ENCODE results near the gene SLC38A3.

Gene SLC38A3

DNA sequence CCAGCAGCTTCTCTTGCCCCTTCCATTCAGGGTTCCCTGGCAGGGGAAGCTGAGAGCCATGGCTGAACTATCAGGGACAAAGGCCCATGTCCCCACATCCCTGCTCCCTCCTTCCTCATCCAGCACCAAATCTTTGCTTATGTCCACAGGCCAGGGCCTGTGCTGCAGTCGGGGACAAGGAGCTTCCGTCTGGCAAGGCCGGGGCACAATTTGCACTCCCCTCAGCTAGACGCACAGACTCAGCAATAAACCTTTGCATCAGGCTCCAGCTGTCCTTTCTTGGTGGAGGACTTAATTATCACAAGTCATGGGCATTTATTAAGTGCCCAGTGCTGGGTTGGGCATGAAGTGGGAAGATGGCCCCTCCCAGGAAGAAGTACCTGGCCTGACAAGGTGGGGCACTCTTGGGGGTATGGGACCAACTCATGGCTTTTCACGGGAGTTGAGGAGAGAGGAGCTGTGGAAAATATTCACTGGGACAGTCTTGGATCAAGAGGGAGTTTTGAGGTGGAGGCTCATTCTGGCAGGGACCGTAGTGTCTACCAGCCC is 8.7 kb upstream of the SLC38A3 start:
- H3K27me3 ChIP-seq (ENCODE audit: control insufficient read depth in 3 of 3, insufficient read depth in 3 of 3, low read depth in 1 of 3, low read length in 3 of 3): peaks cover 0 to 46% (median 3%) of the 10 kb centered on the region in 3 experiments
- no peak overlapping the region for H3K4me3 ChIP-seq (ENCODE audit: low read length in 2 of 2)
- peak overlapping the region; percentile 42 for H2AK5ac ChIP-seq (ENCODE audit: low read depth, low read length)
- no peaks in the 10 kb centered on the region for H3K36me3 ChIP-seq (replicated peaks in 1 of 2; ENCODE audit: control insufficient read depth in 2 of 2, insufficient read depth in 2 of 2, low read length in 2 of 2)
- no peak overlapping the region for H3K4me2 ChIP-seq (ENCODE audit: insufficient read depth, low read length, poor library complexity, severe bottlenecking)
- H3K27ac ChIP-seq (replicated peaks; ENCODE audit: low read length): no peak overlapping the region
- no peak for DNase-seq (ENCODE audit: low spot score)
- no peak overlapping the region for H3K18ac ChIP-seq (ENCODE audit: low read length)
- peak overlapping the region; percentile 43 for H3K23ac ChIP-seq (ENCODE audit: low read depth, low read length, poor library complexity)
- H3K14ac ChIP-seq (ENCODE audit: low read length): no peak overlapping the region
- no peaks in the 10 kb centered on the region for H3K9me3 ChIP-seq (replicated peaks in 1 of 2; ENCODE audit: control insufficient read depth in 2 of 2, insufficient read depth in 1 of 2, low read depth in 1 of 2, low read length in 2 of 2)
- H3K79me1 ChIP-seq (ENCODE audit: low read depth, low read length): peaks cover 3% of the 10 kb centered on the region
- H2BK12ac ChIP-seq (ENCODE audit: low read length): peak overlapping the region; percentile 85
- no peak overlapping the region for H2BK5ac ChIP-seq (ENCODE audit: low read length)
- peaks cover 0 to 4% of the 10 kb centered on the region in 2 donors for H3K4me1 ChIP-seq (ENCODE audit: control insufficient read depth in 2 of 2, insufficient read depth in 1 of 2, low read depth in 1 of 2, low read length in 2 of 2)
- H3K9ac ChIP-seq (ENCODE audit: low read depth, low read length, poor library complexity): no peak overlapping the region
- no peak overlapping the region for H2AFZ ChIP-seq (ENCODE audit: low read length)
- no peak overlapping the region for H4K91ac ChIP-seq (ENCODE audit: low read depth, low read length, poor library complexity)
- no peak overlapping the region for H4K8ac ChIP-seq (ENCODE audit: low read depth, low read length)
- peak overlapping the region; percentile 42 for H2BK15ac ChIP-seq (ENCODE audit: low read length)
- no CpG with 5 or more reads among the region's 6 CpGs for WGBS, 2 donors (ENCODE audit: extremely low coverage in 2 of 2, insufficient read length in 2 of 2, insufficient replicate concordance in 1 of 2)
- H3K4ac ChIP-seq (ENCODE audit: low read length): no peak overlapping the region
- no peak overlapping the region for H2BK120ac ChIP-seq (ENCODE audit: low read depth, low read length)

- Histone ChIP-seq H2AK5ac (ENCODE audit: low read depth, low read length) (peak overlapping the region; percentile 48), H4K8ac (ENCODE audit: low read depth, low read length) (no peak overlapping the region), H3K9me3 (replicated peaks in 1 of 2; ENCODE audit: control insufficient read depth in 2 of 2, insufficient read depth in 1 of 2, low read depth in 1 of 2, low read length in 2 of 2) (no peaks in the 10 kb centered on the region), H4K91ac (ENCODE audit: low read depth, low read length, poor library complexity) (no peak overlapping the region), H2BK5ac (ENCODE audit: low read length) (peak overlapping the region; percentile 93), H2BK12ac (ENCODE audit: low read length) (peak overlapping the region; percentile 89), H3K18ac (ENCODE audit: low read length) (peak overlapping the region; percentile 67), H3K36me3 (replicated peaks in 1 of 2; ENCODE audit: control insufficient read depth in 2 of 2, insufficient read depth in 2 of 2, low read length in 2 of 2) (no peaks in the 10 kb centered on the region), H3K4me3 (ENCODE audit: low read length in 2 of 2) (no peak overlapping the region), H2BK120ac (ENCODE audit: low read depth, low read length) (no peak overlapping the region), H3K4me2 (ENCODE audit: insufficient read depth, low read length, poor library complexity, severe bottlenecking) (no peak overlapping the region), H3K27me3 (ENCODE audit: control insufficient read depth in 3 of 3, insufficient read depth in 3 of 3, low read depth in 1 of 3, low read length in 3 of 3) (peaks cover 7 to 60% (median 16%) of the 10 kb centered on the region in 3 experiments), H3K4ac (ENCODE audit: low read length) (peak overlapping the region; percentile 19), H2BK15ac (ENCODE audit: low read length) (peak overlapping the region; percentile 95), H3K14ac (ENCODE audit: low read length) (no peak overlapping the region), H3K79me1 (ENCODE audit: low read depth, low read length) (peaks cover 1% of the 10 kb centered on the region), H3K4me1 (ENCODE audit: control insufficient read depth in 2 of 2, insufficient read depth in 1 of 2, low read depth in 1 of 2, low read length in 2 of 2) (peaks cover 11 to 30% of the 10 kb centered on the region in 2 donors), H3K23ac (ENCODE audit: low read depth, low read length, poor library complexity) (peak overlapping the region; percentile 48), H2AFZ (ENCODE audit: low read length) (no peak overlapping the region), H3K27ac (replicated peaks; ENCODE audit: low read length) (no peak overlapping the region), H3K9ac (ENCODE audit: low read depth, low read length, poor library complexity) (no peak overlapping the region)
- DNase-seq (ENCODE audit: low spot score): no peak
- WGBS, 2 donors (ENCODE audit: extremely low coverage in 2 of 2, insufficient read length in 2 of 2, insufficient replicate concordance in 1 of 2): no CpG with 5 or more reads among the region's 10 CpGs
Measured at GRCh38 chr3:50201573-50202315, 3.3 kb upstream of the SLC38A3 start.

- DNase-seq (ENCODE audit: low spot score): no peak
- Histone ChIP-seq H2AFZ (ENCODE audit: low read length) (no peak overlapping the region), H3K27me3 (ENCODE audit: control insufficient read depth in 3 of 3, insufficient read depth in 3 of 3, low read depth in 1 of 3, low read length in 3 of 3) (peaks cover 7 to 68% (median 20%) of the 10 kb centered on the region in 3 experiments), H3K9me3 (replicated peaks in 1 of 2; ENCODE audit: control insufficient read depth in 2 of 2, insufficient read depth in 1 of 2, low read depth in 1 of 2, low read length in 2 of 2) (no peaks in the 10 kb centered on the region), H3K27ac (replicated peaks; ENCODE audit: low read length) (no peak overlapping the region), H2BK5ac (ENCODE audit: low read length) (peak overlapping the region; percentile 93), H2AK5ac (ENCODE audit: low read depth, low read length) (peak overlapping the region; percentile 48), H2BK15ac (ENCODE audit: low read length) (peak overlapping the region; percentile 95), H3K4ac (ENCODE audit: low read length) (no peak overlapping the region), H4K91ac (ENCODE audit: low read depth, low read length, poor library complexity) (peak overlapping the region; percentile 64), H3K4me1 (ENCODE audit: control insufficient read depth in 2 of 2, insufficient read depth in 1 of 2, low read depth in 1 of 2, low read length in 2 of 2) (peaks cover 11 to 30% of the 10 kb centered on the region in 2 donors), H3K18ac (ENCODE audit: low read length) (peak overlapping the region; percentile 74), H3K79me1 (ENCODE audit: low read depth, low read length) (peaks cover 1% of the 10 kb centered on the region), H3K14ac (ENCODE audit: low read length) (no peak overlapping the region), H3K36me3 (replicated peaks in 1 of 2; ENCODE audit: control insufficient read depth in 2 of 2, insufficient read depth in 2 of 2, low read length in 2 of 2) (no peaks in the 10 kb centered on the region), H4K8ac (ENCODE audit: low read depth, low read length) (no peak overlapping the region), H3K4me2 (ENCODE audit: insufficient read depth, low read length, poor library complexity, severe bottlenecking) (no peak overlapping the region), H2BK12ac (ENCODE audit: low read length) (peak overlapping the region; percentile 84), H3K23ac (ENCODE audit: low read depth, low read length, poor library complexity) (peak overlapping the region; percentile 55), H3K4me3 (ENCODE audit: low read length in 2 of 2) (no peak overlapping the region), H2BK120ac (ENCODE audit: low read depth, low read length) (no peak overlapping the region), H3K9ac (ENCODE audit: low read depth, low read length, poor library complexity) (no peak overlapping the region)
- WGBS, 2 donors (ENCODE audit: extremely low coverage in 2 of 2, insufficient read length in 2 of 2, insufficient replicate concordance in 1 of 2): no CpG with 5 or more reads among the region's 16 CpGs
Measured at GRCh38 chr3:50202353-50203112, 2.5 kb upstream of the SLC38A3 start.
